Mesodermal cell (in vitro differentiated cells): ENCODE data around the gene GPC3. TPM values are rescaled to one million over a fixed set of nuclear protein-coding genes. Genes with fewer than 3 reads are reported as not detected.
A peak's percentile ranks its signal among the peaks of the same experiment; 100 is the strongest.
"Not testable (repeated sequence)": the region's sequence is repeated elsewhere in the genome, so short reads cannot be mapped to it uniquely, and the experiment has no call there.

Experiments
- H3K27ac ChIP-seq: 2 replicates; pipeline ENCODE4 v1.7.0; 2013; ENCODE audit warnings: mild to moderate bottlenecking, low read depth, low read length, moderate library complexity; ENCODE audit not compliant: severe bottlenecking
- H3K36me3 ChIP-seq: 2 replicates; pipeline ENCODE4 v1.7.1; 2013; ENCODE audit warnings: mild to moderate bottlenecking, low read length, moderate library complexity; ENCODE audit not compliant: control insufficient read depth, insufficient read depth
- H3K4me1 ChIP-seq: one replicate; pipeline ENCODE4 v1.7.1; 2013; ENCODE audit warnings: mild to moderate bottlenecking, low read length; ENCODE audit not compliant: insufficient read depth, control insufficient read depth, poor library complexity, severe bottlenecking
- H3K4me3 ChIP-seq: 2 replicates; pipeline ENCODE4 v1.7.0; 2013; ENCODE audit warnings: low read length, control low read depth, mild to moderate bottlenecking; ENCODE audit not compliant: insufficient read depth, poor library complexity, severe bottlenecking; ENCODE audit errors: extremely low read depth
- H3K9me3 ChIP-seq: 2 replicates; pipeline ENCODE4 v1.7.1; 2013; ENCODE audit warnings: mild to moderate bottlenecking, low read length, moderate library complexity; ENCODE audit not compliant: control insufficient read depth
- WGBS, 2 experiments: methylation state at CpG; one replicate each; pipeline ENCODE4 v1.1.5; 2013; ENCODE audit warnings: missing lambda C conversion rate in 2 of 2; ENCODE audit not compliant: insufficient coverage in 2 of 2; 5-methylcytosine and 5-hydroxymethylcytosine counted together
- polyA plus RNA-seq, 2 experiments: library from polyadenylated mRNA; stranded (reverse); fragments of 50-300 nt; gene quantifications; one replicate each; pipeline ENCODE4 v1.2.3, GENCODE V29; 2013

Gene GPC3
- polyA plus RNA-seq (2013, experiment 1 of 2), result 63.7 TPM
- 72.7 TPM for polyA plus RNA-seq (2013, experiment 2 of 2)

- Histone ChIP-seq H3K9me3 (no peaks in the 10 kb centered on the region), H3K36me3 (no peaks in the 10 kb centered on the region), H3K27ac (no peak within 1 kb of the TSS), H3K4me3 (peak within 1 kb of the TSS; percentile 32), H3K4me1 (peaks cover 9% of the 10 kb centered on the region)
- 1 to 2% methylated on average over 9 to 27 of the region's 90 CpGs for WGBS, 2 experiments
Measured at GRCh38 chrX:133985164-133985966, at the start of gene GPC3. Gene GPC3 (minus strand): TSS chrX:133985594.

- Histone ChIP-seq H3K4me1 (no peaks in the 10 kb centered on the region), H3K36me3 (no peaks in the 10 kb centered on the region), H3K4me3 (no peak overlapping the region), H3K27ac (no peak overlapping the region), H3K9me3 (no peaks in the 10 kb centered on the region)
Measured at GRCh38 chrX:134032441-134032840, 47.0 kb upstream of the GPC3 start.

GRCh38 chrX:134026565-134027311, 41.3 kb upstream of the GPC3 start:
- peaks cover 5% of the 10 kb centered on the region for H3K4me1 ChIP-seq
- no peaks in the 10 kb centered on the region for H3K9me3 ChIP-seq
- no peaks in the 10 kb centered on the region for H3K36me3 ChIP-seq
- 27% methylated on average over 3 of the region's 15 CpGs; no CpG with 5 or more reads in 1 of the 2 experiments for WGBS, 2 experiments
- no peak overlapping the region for H3K27ac ChIP-seq
- no peak overlapping the region for H3K4me3 ChIP-seq

GRCh38 chrX:134025986-134026545, 40.7 kb upstream of the GPC3 start:
- 48 to 80% methylated on average over 1 to 2 of the region's 5 CpGs for WGBS, 2 experiments
- Histone ChIP-seq H3K4me3 (no peak overlapping the region), H3K27ac (no peak overlapping the region), H3K36me3 (no peaks in the 10 kb centered on the region), H3K9me3 (no peaks in the 10 kb centered on the region), H3K4me1 (peaks cover 5% of the 10 kb centered on the region)

GRCh38 chrX:134024686-134025377, 39.4 kb upstream of the GPC3 start:
- no peak overlapping the region for H3K4me3 ChIP-seq
- peaks cover 5% of the 10 kb centered on the region for H3K4me1 ChIP-seq
- H3K9me3 ChIP-seq, result no peaks in the 10 kb centered on the region
- no peak overlapping the region for H3K27ac ChIP-seq
- H3K36me3 ChIP-seq, result no peaks in the 10 kb centered on the region

DNA sequence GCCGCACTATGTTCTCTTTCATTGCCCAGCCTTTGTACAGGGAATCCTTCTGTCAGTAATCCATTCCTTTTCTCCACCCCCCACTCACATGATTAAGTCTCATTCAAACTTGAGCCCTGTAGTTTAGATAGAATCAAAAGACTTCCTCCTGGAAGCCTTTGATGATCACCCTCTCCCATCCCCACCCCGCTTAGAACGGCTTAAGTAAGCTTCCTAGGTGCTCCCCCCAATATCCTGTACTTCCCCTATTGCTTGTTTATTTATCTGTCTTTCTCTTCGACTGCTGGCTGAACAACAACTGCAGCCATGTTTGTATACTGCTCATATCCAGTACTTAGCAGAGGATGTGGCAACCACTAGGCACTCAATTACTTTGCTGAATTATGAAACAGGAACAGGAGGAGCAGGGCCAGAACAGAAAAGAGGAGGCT, 38.5 kb upstream of the GPC3 start:
- WGBS, 2 experiments, result 83% methylated on average over 2 of the region's 4 CpGs; no CpG with 5 or more reads in 1 of the 2 experiments
- Histone ChIP-seq H3K4me1 (peaks cover 5% of the 10 kb centered on the region), H3K9me3 (no peaks in the 10 kb centered on the region), H3K4me3 (no peak overlapping the region), H3K36me3 (no peaks in the 10 kb centered on the region), H3K27ac (no peak overlapping the region)

GRCh38 chrX:134020910-134021309, 35.5 kb upstream of the GPC3 start:
- no CpG with 5 or more reads among the region's 2 CpGs for WGBS, 2 experiments
- Histone ChIP-seq H3K9me3 (no peaks in the 10 kb centered on the region), H3K4me3 (no peak overlapping the region), H3K4me1 (peaks cover 5% of the 10 kb centered on the region), H3K27ac (no peak overlapping the region), H3K36me3 (no peaks in the 10 kb centered on the region)

DNA sequence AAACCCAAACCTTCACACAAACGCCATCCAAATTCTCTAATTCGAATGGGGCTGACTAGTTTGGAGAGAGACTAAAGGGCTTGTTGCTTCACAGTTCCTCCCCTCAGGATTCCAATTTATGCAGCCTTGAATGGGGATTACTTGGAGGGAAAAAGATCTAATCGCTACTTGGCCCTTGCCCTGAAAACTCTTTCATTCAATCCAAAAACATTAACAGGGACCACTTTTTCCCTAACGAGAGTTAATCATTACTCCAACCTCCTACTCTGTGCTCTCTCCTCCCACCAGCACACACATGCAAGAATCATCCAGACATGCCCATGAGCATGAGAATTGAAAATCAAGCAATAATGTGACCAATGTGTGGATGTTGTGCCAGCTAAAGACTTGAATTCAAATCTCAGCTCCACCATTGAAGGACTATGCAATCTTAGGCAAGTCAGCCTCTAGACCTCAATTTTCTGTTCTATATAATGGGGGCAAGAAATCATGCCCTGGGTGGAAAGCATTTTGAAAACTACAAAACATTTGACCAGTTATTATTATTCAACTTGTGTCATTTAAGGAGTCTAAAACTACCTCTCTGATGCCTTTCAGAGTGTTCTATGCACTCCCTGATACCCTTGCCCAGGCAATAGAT, 34.3 kb upstream of the GPC3 start:
- Histone ChIP-seq H3K4me3 (no peak overlapping the region), H3K36me3 (no peaks in the 10 kb centered on the region), H3K9me3 (no peaks in the 10 kb centered on the region), H3K27ac (no peak overlapping the region), H3K4me1 (peaks cover 5% of the 10 kb centered on the region)
- no CpG with 5 or more reads among the region's 4 CpGs for WGBS, 2 experiments

GRCh38 chrX:134016309-134016708, 30.9 kb upstream of the GPC3 start:
- not testable (repeated sequence) for H3K4me1 ChIP-seq, H3K36me3 ChIP-seq, H3K27ac ChIP-seq, H3K9me3 ChIP-seq, H3K4me3 ChIP-seq
- no CpG with 5 or more reads among the region's 1 CpG for WGBS, 2 experiments

DNA sequence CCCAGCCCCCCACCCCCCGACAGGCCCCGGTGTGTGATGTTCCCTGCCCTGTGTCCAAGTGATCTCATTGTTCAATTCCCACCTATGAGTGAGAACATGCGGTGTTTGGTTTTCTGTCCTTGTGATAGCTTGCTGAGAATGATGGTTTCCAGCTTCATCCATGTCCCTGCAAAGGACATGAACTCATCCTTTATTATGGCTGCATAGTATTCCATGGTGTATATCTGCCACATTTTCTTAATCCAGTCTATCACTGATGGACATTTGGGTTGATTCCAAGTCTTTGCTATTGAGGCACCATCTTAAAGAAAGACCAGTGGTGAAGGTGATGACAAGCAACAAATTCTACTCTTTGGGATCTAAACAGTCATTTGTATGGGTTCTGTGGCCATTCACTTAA, 30.1 kb upstream of the GPC3 start:
- WGBS, 2 experiments, result no CpG with 5 or more reads among the region's 3 CpGs
- not testable (repeated sequence) for H3K4me1 ChIP-seq, H3K27ac ChIP-seq, H3K36me3 ChIP-seq, H3K9me3 ChIP-seq, H3K4me3 ChIP-seq
